H1 (cell line): ENCODE data around the gene ZNF691. TPM values are rescaled to one million over a fixed set of nuclear protein-coding genes. Genes with fewer than 3 reads are reported as not detected.

Experiments used
- CTCF ChIA-PET: fragments of 300-600 bp; sonication (Branson Sonifier 250); formaldehyde crosslinking; loops from one replicate; lab custom pipeline; 2021; ENCODE audit not compliant: partially characterized antibody; lab: Charles Lee
- POLR2A ChIA-PET: fragments of 300-600 bp; sonication (Branson Sonifier 250); formaldehyde crosslinking; loops from one replicate; lab custom pipeline; 2021; ENCODE audit warnings: inconsistent platforms; ENCODE audit not compliant: partially characterized antibody; lab: Charles Lee
- DNase-seq, 2 experiments: peaks; one replicate each; pipeline versions ENCODE4 v3.0.0 to v3.0.0-alpha.2; 2010 to 2022; ENCODE audit warnings: low spot score in 2 of 2, low read depth in 1 of 2, mixed read lengths in 1 of 2
- FAIRE-seq: peaks from 2 replicates; lab custom pipeline; 2011; peaks lifted over from hg19 to GRCh38; lab: Jason Lieb, UNC
- H2AFZ ChIP-seq: 2 replicates; pipeline ENCODE4 v1.8.1; 2012; ENCODE audit warnings: low read length, inconsistent platforms
- H2AK5ac ChIP-seq: 2 replicates; pipeline ENCODE4 v1.6.1; 2013; ENCODE audit warnings: low read depth, low read length
- H2BK120ac ChIP-seq: replicated peaks from 2 replicates; pipeline ENCODE3; 2013; ENCODE audit warnings: low read depth, low read length, inconsistent platforms
- H2BK12ac ChIP-seq: 2 replicates; pipeline ENCODE4 v1.6.1; 2013; ENCODE audit warnings: low read depth, low read length
- H2BK15ac ChIP-seq: 2 replicates; pipeline ENCODE4 v1.6.1; 2013; ENCODE audit warnings: low read length
- H2BK20ac ChIP-seq: 2 replicates; pipeline ENCODE4 v1.6.1; 2013; ENCODE audit warnings: low read length
- H2BK5ac ChIP-seq: 2 replicates; pipeline ENCODE4 v1.6.1; 2013; ENCODE audit warnings: low read depth, low read length
- H3K14ac ChIP-seq: 2 replicates; pipeline ENCODE4 v1.6.1; 2013; ENCODE audit warnings: inconsistent platforms; ENCODE audit not compliant: insufficient read length
- H3K18ac ChIP-seq: 2 replicates; pipeline ENCODE4 v1.6.1; 2013; ENCODE audit warnings: low read length; ENCODE audit errors: extremely low read depth
- H3K23ac ChIP-seq: 2 replicates; pipeline ENCODE4 v1.6.1; 2013; ENCODE audit warnings: inconsistent platforms; ENCODE audit not compliant: insufficient read length
- H3K23me2 ChIP-seq: 2 replicates; pipeline ENCODE4 v1.6.1; 2013; ENCODE audit warnings: low read depth, low read length
- H3K27ac ChIP-seq: 2 replicates; pipeline ENCODE4 v1.6.1; 2011; ENCODE audit warnings: low read depth, low read length, inconsistent platforms
- H3K27me3 ChIP-seq, 4 experiments: replicated peaks in 1 of 4; 1 replicate in 1 of 4; 2 replicates in 3 of 4; pipeline versions ENCODE4 v1.6.1 to v1.8.1; 2011 to 2013; ENCODE audit warnings: low read length in 3 of 4, mild to moderate bottlenecking in 3 of 4, inconsistent platforms in 2 of 4, mixed read lengths in 2 of 4, moderate library complexity in 1 of 4; ENCODE audit not compliant: control insufficient read depth in 3 of 4, insufficient read depth in 3 of 4; ENCODE audit errors: extremely low read depth in 1 of 4
- H3K36me3 ChIP-seq, 4 experiments: 2 replicates each; pipeline versions ENCODE4 v1.6.1 to v1.8.1; 2011 to 2013; ENCODE audit warnings: mild to moderate bottlenecking in 4 of 4, low read length in 3 of 4, moderate library complexity in 2 of 4, control low read depth in 1 of 4, inconsistent platforms in 1 of 4; ENCODE audit not compliant: insufficient read depth in 4 of 4, control insufficient read depth in 2 of 4
- H3K4ac ChIP-seq: replicated peaks from 2 replicates; pipeline ENCODE3; 2013; ENCODE audit warnings: low read length, low read depth, mixed read lengths, inconsistent platforms; ENCODE audit not compliant: insufficient read length
- H3K4me1 ChIP-seq, 4 experiments: replicated peaks in 1 of 4; 1 replicate in 1 of 4; 2 replicates in 3 of 4; pipeline versions ENCODE4 v1.6.1 to v1.8.1; 2011 to 2013; ENCODE audit warnings: low read length in 3 of 4, inconsistent platforms in 2 of 4, mixed read lengths in 1 of 4; ENCODE audit not compliant: insufficient read depth in 4 of 4, control insufficient read depth in 3 of 4
- H3K4me2 ChIP-seq, 2 experiments: 2 replicates each; pipeline versions ENCODE4 v1.6.1 to v1.8.1; 2011 to 2013; ENCODE audit warnings: low read depth in 2 of 2, low read length in 2 of 2, control low read depth in 1 of 2, inconsistent platforms in 1 of 2, mild to moderate bottlenecking in 1 of 2; ENCODE audit not compliant: insufficient read depth in 1 of 2
- H3K4me3 ChIP-seq, 4 experiments: fragments of 200-600, 300-600 bp in 1 of 4; sonication (generic), shearing (Covaris generic), sonication (Bioruptor Twin) in 1 of 4; 2 replicates each; pipeline versions ENCODE4 v1.5.1 to v1.8.1; 2011 to 2016; ENCODE audit warnings: low read length in 4 of 4, low read depth in 3 of 4, control low read depth in 2 of 4, inconsistent platforms in 2 of 4, mild to moderate bottlenecking in 2 of 4, mixed read lengths in 1 of 4, moderate library complexity in 1 of 4; ENCODE audit not compliant: insufficient read depth in 2 of 4; ENCODE audit errors: extremely low read depth in 1 of 4
- H3K56ac ChIP-seq: replicated peaks from 2 replicates; pipeline ENCODE3; 2013; ENCODE audit warnings: low read depth, mild to moderate bottlenecking, mixed read lengths, low read length, inconsistent platforms; ENCODE audit not compliant: insufficient read length
- H3K79me1 ChIP-seq: 2 replicates; pipeline ENCODE4 v1.6.1; 2013; ENCODE audit warnings: low read depth, low read length, control low read depth
- H3K79me2 ChIP-seq, 2 experiments: 2 replicates each; pipeline versions ENCODE4 v1.6.1 to v1.8.1; 2012 to 2013; ENCODE audit warnings: low read length in 2 of 2, mild to moderate bottlenecking in 2 of 2, inconsistent platforms in 1 of 2; ENCODE audit not compliant: insufficient read depth in 2 of 2, control insufficient read depth in 1 of 2
- H3K9ac ChIP-seq, 4 experiments: replicated peaks in 1 of 4; 1 replicate in 1 of 4; 2 replicates in 3 of 4; pipeline versions ENCODE4 v1.6.1 to v1.8.1; 2011 to 2013; ENCODE audit warnings: low read depth in 3 of 4, low read length in 3 of 4, control low read depth in 2 of 4, mild to moderate bottlenecking in 2 of 4, moderate library complexity in 2 of 4, inconsistent platforms in 1 of 4; ENCODE audit errors: extremely low read depth in 1 of 4
- H3K9me3 ChIP-seq, 2 experiments: 2 replicates each; pipeline versions ENCODE4 v1.6.1 to v1.8.1; 2012 to 2013; ENCODE audit warnings: mild to moderate bottlenecking in 2 of 2, moderate library complexity in 2 of 2, control low read depth in 1 of 2, inconsistent platforms in 1 of 2, low read depth in 1 of 2, low read length in 1 of 2, mixed read lengths in 1 of 2; ENCODE audit not compliant: insufficient read depth in 2 of 2
- H4K20me1 ChIP-seq, 2 experiments: replicated peaks in 1 of 2; 2 replicates each; pipeline versions ENCODE3 to v1.8.1; 2011 to 2013; ENCODE audit warnings: inconsistent platforms in 2 of 2, low read length in 2 of 2, mild to moderate bottlenecking in 1 of 2; ENCODE audit not compliant: insufficient read depth in 2 of 2, control insufficient read depth in 1 of 2
- H4K5ac ChIP-seq: 2 replicates; pipeline ENCODE4 v1.6.1; 2013; ENCODE audit warnings: low read length, low read depth, mixed read lengths, inconsistent platforms; ENCODE audit not compliant: insufficient read length
- H4K8ac ChIP-seq: 2 replicates; pipeline ENCODE4 v1.8.0; 2013; ENCODE audit warnings: mild to moderate bottlenecking, moderate library complexity, low read length, inconsistent platforms; ENCODE audit not compliant: insufficient read depth; ENCODE audit errors: extremely low read depth
- H4K91ac ChIP-seq: replicated peaks from 2 replicates; pipeline ENCODE3; 2013; ENCODE audit warnings: low read length, mixed read lengths, inconsistent platforms; ENCODE audit not compliant: insufficient read length
- BACH1 ChIP-seq: IDR thresholded peaks from 2 replicates; pipeline ENCODE4 v1.6.1; 2012; ENCODE audit warnings: low read length, improper control_type of control experiment
- BRCA1 ChIP-seq: IDR thresholded peaks from 2 replicates; pipeline ENCODE4 v1.6.1; 2012; ENCODE audit warnings: low read depth, low read length, improper control_type of control experiment
- CHD2 ChIP-seq: IDR thresholded peaks from 2 replicates; pipeline ENCODE4 v1.6.1; 2012; ENCODE audit warnings: low read length, improper control_type of control experiment
- CTBP2 ChIP-seq: IDR thresholded peaks from 2 replicates; pipeline ENCODE4 v1.7.0; 2011; ENCODE audit warnings: borderline replicate concordance, mild to moderate bottlenecking, moderate library complexity, mixed read lengths, low read length; ENCODE audit not compliant: insufficient read depth, insufficient read length
- EGR1 ChIP-seq: IDR thresholded peaks from 2 replicates; pipeline ENCODE4 v1.6.1; 2011; ENCODE audit warnings: low read depth, low read length, borderline replicate concordance
- NANOG ChIP-seq: IDR thresholded peaks from 2 replicates; pipeline ENCODE4 v1.6.1; 2011; ENCODE audit warnings: low read length, low read depth, mild to moderate bottlenecking, inconsistent platforms; ENCODE audit not compliant: insufficient read depth, poor library complexity, severe bottlenecking
- RAD21 ChIP-seq, 2 experiments: IDR thresholded peaks in 1 of 2; conservative IDR thresholded peaks in 1 of 2; 2 replicates each; pipeline ENCODE4 v1.6.1; 2011; ENCODE audit warnings: low read depth in 2 of 2, low read length in 2 of 2, improper control_type of control experiment in 1 of 2, inconsistent platforms in 1 of 2, mild to moderate bottlenecking in 1 of 2, moderate library complexity in 1 of 2
- RFX5 ChIP-seq: IDR thresholded peaks from 2 replicates; pipeline ENCODE4 v1.6.1; 2011; ENCODE audit warnings: low read depth, low read length, improper control_type of control experiment, borderline replicate concordance
- SP1 ChIP-seq: IDR thresholded peaks from 2 replicates; pipeline ENCODE4 v1.6.1; 2011; ENCODE audit warnings: low read depth, low read length
- SP4 ChIP-seq: IDR thresholded peaks from 2 replicates; pipeline ENCODE4 v1.6.1; 2012; ENCODE audit warnings: low read length, inconsistent platforms
- YY1 ChIP-seq: IDR thresholded peaks from 2 replicates; pipeline ENCODE4 v1.6.1; 2011; ENCODE audit warnings: low read depth, mild to moderate bottlenecking, low read length
- WGBS, 2 experiments: shearing (Covaris generic) in 1 of 2; methylation state at CpG; one replicate each; pipeline versions ENCODE4 v1.1.6 to v1.1.7; 2013 to 2015; ENCODE audit warnings: low lambda C conversion rate in 2 of 2, mixed read lengths in 2 of 2, inconsistent platforms in 1 of 2, low coverage in 1 of 2, missing lambda C conversion rate in 1 of 2; ENCODE audit not compliant: insufficient replicate concordance in 2 of 2, insufficient coverage in 1 of 2, insufficient read length in 1 of 2; ENCODE audit errors: extremely low coverage in 1 of 2, missing lambda C conversion rate in 1 of 2; 5-methylcytosine and 5-hydroxymethylcytosine counted together
- polyA plus RNA-seq, 7 experiments: library from polyadenylated mRNA; depleted of rRNA in 3 of 7; stranded (reverse) in 5 of 7; unstranded in 2 of 7; fragments of >200 nt in 5 of 7; fragments of 200-250 nt in 2 of 7; gene quantifications; 1 replicate in 5 of 7; 2 replicates in 1 of 7; 4 replicates in 1 of 7; pipeline versions ENCODE4 v1.2.1 to v1.2.3, GENCODE V29; 2011 to 2013; ENCODE audit warnings: missing spikeins in 2 of 7, mixed read lengths in 2 of 7
- total RNA-seq: library from RNA; stranded (reverse); fragmentation: NEBNext Ultra II Directional; extraction: Animal tissue kit (Norgen Biotek cat#: 25700); gene quantifications from 2 replicates; pipeline ENCODE4 v1.2.1, GENCODE V29; 2021
- TF ChIP-seq, protein P1 (sequence below), 3 experiments: IDR thresholded peaks; 1 replicate in 2 of 3; 2 replicates in 1 of 3; pipeline versions ENCODE4 v1.5.1 to v1.6.1; 2011; ENCODE audit warnings: low read length in 3 of 3, mild to moderate bottlenecking in 3 of 3, inconsistent platforms in 2 of 3, low read depth in 1 of 3, moderate library complexity in 1 of 3; ENCODE audit not compliant: insufficient read depth in 1 of 3; ENCODE audit errors: control extremely low read depth in 1 of 3

The ZNF691 gene
- total and polyA plus RNA-seq, 2 of the 8 experiments (the other 6 are each of a cell fraction or from before 2014, with no cell fraction given), result 19.5 TPM

DNA sequence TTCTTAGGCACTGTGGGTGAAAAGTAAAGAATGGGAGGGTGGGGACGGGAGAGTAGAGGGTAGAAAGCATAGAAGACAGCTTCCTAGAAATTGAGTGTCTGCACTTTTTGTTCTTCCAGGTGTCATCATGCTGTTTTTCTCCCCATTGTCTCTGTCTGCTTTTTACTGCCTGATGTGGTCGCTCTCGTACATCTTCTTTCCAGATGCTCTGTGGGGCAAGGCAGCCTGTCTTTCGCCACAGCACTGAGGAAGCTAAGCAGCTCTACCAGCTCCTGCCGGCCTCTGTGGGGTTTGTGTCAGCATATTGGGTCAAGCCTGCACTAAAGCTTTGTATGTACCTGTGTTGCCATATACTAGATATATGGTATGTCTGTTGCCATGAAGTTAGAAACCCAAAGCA is 48.4 kb upstream of the ZNF691 start:
- POLR2A ChIA-PET, result interaction anchor here (1.0 kb wide), 1 partner anchor 17 kb away, joined by 3 read pairs; no protein-coding TSS in a partner anchor
- H4K20me1 ChIP-seq, result no peaks in the 10 kb centered on the region
- no peak for FAIRE-seq
- TF ChIP-seq BACH1 (no peak), YY1 (no peak), CHD2 (no peak), RAD21 (IDR thresholded peaks at IDR 0.05 in 1 of 2, conservative IDR thresholded peaks at IDR 0.05 in 1 of 2; ENCODE audit: low read depth in 2 of 2, low read length in 2 of 2) (no peak), CTBP2 (no peak), SP1 (no peak), BRCA1 (no peak), SP4 (no peak), EGR1 (no peak), NANOG (no peak), RFX5 (no peak)
- TF ChIP-seq, protein P1, sequence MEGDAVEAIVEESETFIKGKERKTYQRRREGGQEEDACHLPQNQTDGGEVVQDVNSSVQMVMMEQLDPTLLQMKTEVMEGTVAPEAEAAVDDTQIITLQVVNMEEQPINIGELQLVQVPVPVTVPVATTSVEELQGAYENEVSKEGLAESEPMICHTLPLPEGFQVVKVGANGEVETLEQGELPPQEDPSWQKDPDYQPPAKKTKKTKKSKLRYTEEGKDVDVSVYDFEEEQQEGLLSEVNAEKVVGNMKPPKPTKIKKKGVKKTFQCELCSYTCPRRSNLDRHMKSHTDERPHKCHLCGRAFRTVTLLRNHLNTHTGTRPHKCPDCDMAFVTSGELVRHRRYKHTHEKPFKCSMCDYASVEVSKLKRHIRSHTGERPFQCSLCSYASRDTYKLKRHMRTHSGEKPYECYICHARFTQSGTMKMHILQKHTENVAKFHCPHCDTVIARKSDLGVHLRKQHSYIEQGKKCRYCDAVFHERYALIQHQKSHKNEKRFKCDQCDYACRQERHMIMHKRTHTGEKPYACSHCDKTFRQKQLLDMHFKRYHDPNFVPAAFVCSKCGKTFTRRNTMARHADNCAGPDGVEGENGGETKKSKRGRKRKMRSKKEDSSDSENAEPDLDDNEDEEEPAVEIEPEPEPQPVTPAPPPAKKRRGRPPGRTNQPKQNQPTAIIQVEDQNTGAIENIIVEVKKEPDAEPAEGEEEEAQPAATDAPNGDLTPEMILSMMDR (IDR thresholded peaks at IDR 0.05; ENCODE audit: control extremely low read depth in 1 of 3, insufficient read depth in 1 of 3, low read depth in 1 of 3, low read length in 3 of 3), result no peak

More for the DNA sequence above, 48.4 kb upstream of the ZNF691 start:
- Histone ChIP-seq H3K14ac (no peak overlapping the region), H3K56ac (no peak overlapping the region), H3K18ac (no peak overlapping the region), H3K23ac (no peak overlapping the region), H3K27me3 (no peaks in the 10 kb centered on the region), H3K4me2 (no peak overlapping the region), H3K4me3 (no peak overlapping the region), H3K4ac (no peak overlapping the region), H2BK120ac (no peak overlapping the region), H3K9me3 (no peaks in the 10 kb centered on the region; a peak in 1 of 4 replicates), H3K27ac (no peak overlapping the region), H2AK5ac (no peak overlapping the region), H2BK12ac (no peak overlapping the region), H3K79me2 (no peaks in the 10 kb centered on the region), H3K79me1 (no peaks in the 10 kb centered on the region), H2BK15ac (no peak overlapping the region), H2BK20ac (no peak overlapping the region), H4K5ac (no peak overlapping the region), H3K4me1 (no peaks in the 10 kb centered on the region), H4K91ac (no peak overlapping the region), H4K8ac (no peak overlapping the region), H2BK5ac (no peak overlapping the region), H2AFZ (no peak overlapping the region), H3K9ac (no peak overlapping the region), H3K23me2 (no peaks in the 10 kb centered on the region), H3K36me3 (no peaks in the 10 kb centered on the region)
- CTCF ChIA-PET, result interaction anchor here (0.8 kb wide), 1 partner anchor 127 kb away, joined by 3 read pairs; no protein-coding TSS in a partner anchor
- 90% methylated on average over 5 of the region's 5 CpGs; no CpG with 5 or more reads in 1 of the 2 experiments for WGBS, 2 experiments
- DNase-seq, result no peak
